T-helper 1 cell (primary cell): Measurements from ENCODE around the gene GKN1.

Experiments
- DNase-seq, 5 donors: peaks; one replicate each; pipeline ENCODE4 v3.0.0-alpha.2; 2012 to 2020

GKN1 gene

DNA sequence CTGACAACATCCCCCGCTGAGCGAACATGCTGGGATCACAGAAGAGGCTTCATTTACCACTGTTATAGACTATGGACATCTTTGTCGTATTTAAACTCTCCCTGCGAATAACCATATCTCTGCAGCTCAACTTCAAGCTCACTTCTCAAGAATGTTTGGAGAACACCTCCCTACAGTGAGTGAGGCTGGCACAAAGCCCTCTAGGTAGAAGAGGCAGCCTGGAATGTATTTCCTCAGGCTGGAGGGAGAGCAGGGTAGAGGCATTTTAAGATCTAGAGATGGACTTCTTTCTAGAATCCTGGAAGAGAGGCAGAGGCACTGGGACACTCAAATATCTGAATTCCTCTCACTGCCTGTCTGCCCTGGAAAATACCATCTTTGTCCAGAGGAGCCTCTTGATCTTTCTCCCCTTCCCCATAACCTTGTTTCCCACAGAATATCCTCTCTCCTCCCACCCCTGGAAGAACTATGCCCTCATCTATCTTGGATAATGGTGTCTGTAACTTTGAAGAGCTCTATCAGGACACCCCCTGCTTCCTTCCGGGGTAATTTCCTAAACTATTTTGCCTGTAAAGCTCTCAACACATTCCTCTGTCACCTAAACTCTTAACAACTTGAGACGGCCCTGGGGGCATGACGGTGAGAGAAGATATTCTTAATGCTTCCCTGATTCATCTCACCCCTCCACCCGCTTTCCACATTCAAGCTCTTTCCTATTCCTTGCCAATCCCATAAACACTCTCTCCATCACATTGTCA lies 36.2 kb downstream of the GKN1 start:
- no peak for DNase-seq

DNA sequence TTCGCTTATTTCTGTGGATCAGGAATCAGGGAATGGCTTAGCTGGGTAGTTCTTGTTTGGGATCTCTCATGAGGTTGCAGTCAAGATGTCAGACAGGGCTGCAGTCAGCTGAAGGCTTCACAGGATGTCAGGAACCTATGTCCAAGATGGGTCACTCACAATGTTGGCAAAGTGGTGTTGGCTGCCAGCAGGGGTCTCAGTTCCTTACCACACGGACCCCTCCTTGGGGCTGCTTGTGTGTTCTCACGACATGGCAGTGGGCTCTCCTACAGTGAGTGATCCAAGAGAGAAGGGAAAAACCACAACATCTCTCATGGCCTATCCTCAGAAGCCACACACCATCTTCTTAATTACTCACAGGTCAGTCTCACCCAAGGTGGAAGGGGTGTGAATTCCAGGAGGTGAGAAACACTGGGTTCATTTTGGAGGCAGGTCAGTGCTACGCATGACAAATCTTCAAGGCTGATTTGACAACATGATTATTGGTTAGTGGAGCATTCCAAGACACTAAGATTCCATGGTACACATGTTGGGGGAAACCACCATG lies 37.2 kb downstream of the GKN1 start:
- no peak for DNase-seq

DNA sequence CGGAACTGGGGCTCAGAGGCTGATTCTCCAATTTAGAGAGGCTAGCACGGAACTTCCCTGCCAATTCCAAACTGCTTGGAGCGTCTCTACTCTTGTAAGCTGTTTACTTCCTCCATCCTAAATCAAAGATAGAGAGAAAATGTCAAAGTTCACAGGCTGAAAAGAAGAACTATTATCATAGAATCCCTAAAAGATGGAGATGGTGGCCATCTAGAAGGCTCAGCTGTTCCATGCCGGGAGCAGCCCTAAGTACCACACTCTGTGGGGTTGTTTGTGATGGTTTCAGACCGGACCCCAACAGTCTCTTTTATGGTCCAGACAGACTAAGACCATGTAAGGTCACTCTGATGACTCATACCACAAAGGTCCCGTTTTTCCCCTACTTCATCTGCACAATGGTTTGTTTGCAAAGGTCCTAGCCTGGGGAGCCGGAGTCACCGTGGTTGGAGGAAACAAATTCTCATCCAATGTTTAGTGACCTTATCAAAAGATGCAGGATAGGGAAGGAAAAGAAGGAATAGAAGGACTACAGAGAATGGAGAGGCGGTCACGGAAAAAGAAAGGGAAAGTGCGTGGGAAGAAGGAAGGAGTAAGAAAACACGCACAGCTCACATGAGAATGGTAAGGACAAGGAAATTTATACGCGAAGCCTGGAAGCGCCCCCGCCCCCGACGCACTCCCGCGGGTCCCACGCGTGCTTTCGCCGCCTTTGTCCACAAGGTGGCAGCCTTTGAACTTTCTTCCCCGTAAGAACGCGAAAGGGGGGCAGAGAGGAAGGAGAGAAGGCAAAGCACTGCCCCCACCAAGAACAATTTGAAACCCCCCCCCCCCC lies 38.1 kb downstream of the GKN1 start:
- peak in 1 of 5 donors; percentile 25 for DNase-seq

DNA sequence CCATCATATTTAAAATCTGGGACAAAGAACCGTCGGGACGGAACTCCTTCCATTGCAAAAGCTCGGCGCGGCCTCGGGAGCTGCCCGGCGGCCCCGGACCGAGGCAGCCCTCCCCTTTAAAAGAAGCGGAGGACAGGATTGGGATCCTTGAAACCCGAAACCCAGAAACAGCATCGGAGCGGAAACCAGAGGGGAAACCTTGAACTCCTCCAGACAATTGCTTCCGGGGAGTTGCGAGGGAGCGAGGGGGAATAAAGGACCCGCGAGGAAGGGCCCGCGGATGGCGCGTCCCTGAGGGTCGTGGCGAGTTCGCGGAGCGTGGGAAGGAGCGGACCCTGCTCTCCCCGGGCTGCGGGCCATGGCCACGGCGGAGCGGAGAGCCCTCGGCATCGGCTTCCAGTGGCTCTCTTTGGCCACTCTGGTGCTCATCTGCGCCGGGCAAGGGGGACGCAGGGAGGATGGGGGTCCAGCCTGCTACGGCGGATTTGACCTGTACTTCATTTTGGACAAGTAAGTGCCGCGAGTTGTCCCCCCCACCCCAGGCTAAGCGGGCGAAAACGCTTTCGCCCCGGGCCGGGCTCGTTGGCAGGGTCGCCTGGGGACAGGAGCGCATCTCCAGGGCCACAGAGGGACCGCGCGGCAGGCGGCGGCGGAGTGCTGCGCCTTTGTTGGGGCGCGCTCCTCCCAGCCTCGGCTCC lies 38.9 kb downstream of the GKN1 start, which contains the start of gene ANTXR1:
ANTXR1 (plus strand) TSS at position 38 of the 698 bp plus-strand sequence; CDS start at position 359, 321 bp downstream.
- DNase-seq = no peak

- DNase-seq = no peak
Measured at GRCh38 chr2:69013840-69014821, 39.7 kb downstream of the GKN1 start.

GRCh38 chr2:69017080-69017479 lies 42.6 kb downstream of the GKN1 start:
- no peak for DNase-seq

GRCh38 chr2:69017835-69018234 lies 43.4 kb downstream of the GKN1 start:
- DNase-seq = no peak

GRCh38 chr2:69018678-69019095 lies 44.3 kb downstream of the GKN1 start:
- DNase-seq = no peak

GRCh38 chr2:69020496-69021426 lies 46.3 kb downstream of the GKN1 start:
- DNase-seq = no peak

- no peak for DNase-seq
Measured at GRCh38 chr2:69021727-69022126, 47.3 kb downstream of the GKN1 start.

GRCh38 chr2:69022548-69022947 lies 48.1 kb downstream of the GKN1 start:
- no peak for DNase-seq

- no peak for DNase-seq
Measured at GRCh38 chr2:69023236-69023635, 48.8 kb downstream of the GKN1 start.

GRCh38 chr2:69026026-69026425 lies 51.6 kb downstream of the GKN1 start:
- DNase-seq = peak in 1 of 5 donors; percentile 26

- DNase-seq = no peak
Measured at GRCh38 chr2:69026691-69027459, 52.4 kb downstream of the GKN1 start.
